ENCODE data around the gene AQP5.

AQP5 gene

DNA sequence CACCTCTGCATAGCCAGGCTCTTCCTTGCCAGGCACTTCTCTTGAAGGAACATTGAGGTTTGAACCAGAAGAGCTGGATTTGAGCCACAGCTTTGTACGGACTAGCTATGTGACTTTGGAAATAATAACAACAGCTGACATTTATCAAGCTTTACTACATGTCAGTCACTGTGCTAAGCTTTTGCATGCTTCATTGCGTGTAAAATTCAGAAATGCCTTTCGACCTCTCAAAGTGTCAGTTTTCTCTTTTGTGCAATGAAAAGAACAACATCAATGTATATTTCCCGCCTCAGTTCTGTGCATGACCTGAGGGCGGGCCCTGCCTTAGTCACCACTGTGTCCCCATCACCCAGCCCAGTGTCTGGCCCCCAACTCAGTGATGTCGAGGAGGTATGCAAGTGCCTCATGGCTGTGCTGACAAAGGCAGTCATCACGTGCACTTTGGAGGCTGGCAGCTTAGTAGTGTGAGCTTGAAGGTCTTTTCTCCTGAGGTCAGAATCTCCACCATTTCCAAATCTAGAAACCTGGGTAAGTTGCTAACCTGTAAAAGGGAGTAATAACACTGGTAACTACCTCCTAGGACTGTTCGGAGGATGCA, 29.0 kb upstream of the AQP5 start:
- DNase-seq (ENCODE audit: low spot score): no peak

DNA sequence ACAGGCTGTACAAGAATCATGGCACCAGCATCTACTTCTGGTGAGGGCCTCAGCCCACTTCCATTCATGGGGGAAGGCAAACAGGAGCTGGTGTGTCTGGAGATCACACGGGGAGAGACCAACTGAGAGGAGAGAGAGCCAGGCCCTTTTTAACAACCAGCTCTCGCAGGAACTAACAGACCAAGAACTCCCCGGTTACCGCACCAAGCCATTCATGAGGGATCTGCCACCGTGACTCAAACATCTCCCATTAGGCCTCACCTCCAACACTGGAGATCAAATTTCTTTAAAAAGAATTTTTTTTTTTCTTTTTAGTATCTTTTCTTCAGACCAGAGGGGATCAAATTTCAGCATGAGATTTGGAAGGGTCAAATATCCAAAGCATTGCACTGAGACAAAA, 27.9 kb upstream of the AQP5 start:
- DNase-seq (ENCODE audit: low spot score): no peak

DNA sequence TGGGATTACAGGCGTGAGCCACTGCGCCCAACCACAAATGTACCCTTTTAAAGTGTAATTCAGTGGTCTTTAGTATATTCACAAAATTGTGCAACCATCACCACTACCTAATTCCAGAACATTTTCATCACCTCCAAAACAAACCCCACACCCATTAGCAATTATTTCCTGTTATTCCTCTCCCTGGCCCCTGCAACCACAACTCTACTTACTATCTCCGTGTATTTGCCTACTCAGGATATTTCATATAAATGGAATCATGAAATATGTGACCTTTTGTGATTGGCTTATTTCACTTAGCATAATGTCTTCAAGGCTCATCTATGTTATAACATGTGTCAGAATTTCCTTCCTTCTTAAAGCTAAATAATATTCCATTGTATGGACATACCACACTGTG, 27.2 kb upstream of the AQP5 start:
- no peak for DNase-seq (ENCODE audit: low spot score)

DNA sequence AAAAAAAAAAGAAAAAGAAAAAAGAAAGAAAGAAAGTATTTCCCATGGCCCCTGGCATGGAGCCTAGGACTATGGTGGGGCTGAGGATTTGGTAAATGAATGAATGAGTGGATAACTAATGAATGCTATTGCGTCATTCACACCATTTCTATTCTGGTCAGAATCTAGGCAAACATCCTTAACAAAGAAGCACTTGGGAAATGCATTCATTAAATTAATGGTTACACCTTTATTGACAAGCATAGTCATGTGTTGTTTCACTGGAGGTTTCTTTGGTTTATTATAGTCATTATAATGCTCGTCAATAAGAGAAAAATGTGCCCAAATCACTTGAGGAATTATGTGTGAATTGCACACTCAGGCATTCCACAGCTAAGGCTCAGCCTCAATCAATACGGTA, 24.7 kb upstream of the AQP5 start:
- no peak for DNase-seq (ENCODE audit: low spot score)

DNA sequence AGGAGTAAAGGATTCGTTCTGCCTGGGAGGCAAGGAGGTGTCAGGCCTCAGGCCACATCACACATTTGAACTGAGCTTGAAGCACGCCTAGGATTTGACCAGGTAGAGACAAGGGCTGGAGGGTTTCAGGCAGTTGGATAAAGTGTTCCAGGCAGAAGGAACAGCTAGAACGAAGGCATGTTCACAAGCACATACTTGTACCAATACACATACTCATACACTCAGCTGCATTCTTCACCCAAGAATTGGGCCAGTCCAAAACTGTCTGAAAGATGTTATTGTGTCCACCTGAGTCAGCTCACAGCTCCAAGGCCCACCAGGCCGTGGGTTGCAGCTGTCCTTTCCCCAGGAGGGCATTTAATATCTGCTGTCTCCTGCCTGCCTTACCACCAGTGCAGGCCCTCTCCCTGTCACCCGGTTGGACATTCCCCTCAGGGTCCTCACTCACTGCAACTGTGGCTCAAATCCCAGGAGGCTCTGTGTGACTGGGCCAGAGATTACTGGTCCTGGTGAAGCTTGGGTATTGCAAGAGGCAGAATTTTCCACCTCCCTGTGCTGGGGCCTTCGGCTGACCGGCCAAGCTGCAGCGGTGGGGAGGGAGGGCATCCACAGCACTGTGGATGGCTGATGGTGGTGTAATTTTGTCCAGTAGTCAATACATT, 23.9 kb upstream of the AQP5 start:
- DNase-seq (ENCODE audit: low spot score): no peak

DNA sequence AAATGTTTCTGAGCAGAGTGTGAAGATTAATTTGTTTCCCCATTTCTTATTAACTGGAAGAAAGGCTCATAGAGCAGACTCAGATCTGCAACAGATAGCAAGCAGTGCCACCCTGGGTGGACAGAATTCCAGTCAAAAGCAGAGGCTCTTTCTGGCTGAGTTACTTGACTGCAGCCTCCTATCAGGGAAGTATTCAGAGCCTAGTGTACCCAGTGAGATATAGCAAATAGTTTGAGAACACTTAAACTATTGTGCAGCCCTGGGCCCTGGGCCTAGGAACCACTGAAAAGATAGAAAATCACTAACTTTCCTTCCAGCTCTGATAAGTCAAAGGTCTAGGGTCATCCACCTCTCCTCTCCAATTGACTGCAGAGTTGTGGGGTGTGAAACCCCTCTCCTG, 22.4 kb upstream of the AQP5 start:
- no peak for DNase-seq (ENCODE audit: low spot score)

DNA sequence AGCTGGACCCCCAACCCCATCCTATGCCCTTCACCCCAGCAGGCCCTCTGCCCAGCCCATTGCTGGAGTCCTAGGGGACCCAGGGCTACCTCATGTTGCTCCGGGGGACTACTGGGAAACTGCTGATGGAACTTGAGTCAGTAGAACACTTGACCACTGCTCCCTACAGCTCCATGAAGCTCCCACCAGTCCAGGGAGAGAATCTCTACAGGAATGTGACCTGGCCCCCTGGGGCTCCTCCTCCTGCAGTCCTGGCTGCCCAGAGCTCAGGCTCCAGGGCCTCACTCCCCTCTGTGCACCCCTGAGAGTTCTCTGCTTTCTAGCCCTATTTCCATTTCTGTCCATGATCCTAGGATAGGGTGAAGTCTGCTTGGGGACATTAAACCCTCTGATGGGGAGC, 22.0 kb upstream of the AQP5 start:
- no peak for DNase-seq (ENCODE audit: low spot score)

DNA sequence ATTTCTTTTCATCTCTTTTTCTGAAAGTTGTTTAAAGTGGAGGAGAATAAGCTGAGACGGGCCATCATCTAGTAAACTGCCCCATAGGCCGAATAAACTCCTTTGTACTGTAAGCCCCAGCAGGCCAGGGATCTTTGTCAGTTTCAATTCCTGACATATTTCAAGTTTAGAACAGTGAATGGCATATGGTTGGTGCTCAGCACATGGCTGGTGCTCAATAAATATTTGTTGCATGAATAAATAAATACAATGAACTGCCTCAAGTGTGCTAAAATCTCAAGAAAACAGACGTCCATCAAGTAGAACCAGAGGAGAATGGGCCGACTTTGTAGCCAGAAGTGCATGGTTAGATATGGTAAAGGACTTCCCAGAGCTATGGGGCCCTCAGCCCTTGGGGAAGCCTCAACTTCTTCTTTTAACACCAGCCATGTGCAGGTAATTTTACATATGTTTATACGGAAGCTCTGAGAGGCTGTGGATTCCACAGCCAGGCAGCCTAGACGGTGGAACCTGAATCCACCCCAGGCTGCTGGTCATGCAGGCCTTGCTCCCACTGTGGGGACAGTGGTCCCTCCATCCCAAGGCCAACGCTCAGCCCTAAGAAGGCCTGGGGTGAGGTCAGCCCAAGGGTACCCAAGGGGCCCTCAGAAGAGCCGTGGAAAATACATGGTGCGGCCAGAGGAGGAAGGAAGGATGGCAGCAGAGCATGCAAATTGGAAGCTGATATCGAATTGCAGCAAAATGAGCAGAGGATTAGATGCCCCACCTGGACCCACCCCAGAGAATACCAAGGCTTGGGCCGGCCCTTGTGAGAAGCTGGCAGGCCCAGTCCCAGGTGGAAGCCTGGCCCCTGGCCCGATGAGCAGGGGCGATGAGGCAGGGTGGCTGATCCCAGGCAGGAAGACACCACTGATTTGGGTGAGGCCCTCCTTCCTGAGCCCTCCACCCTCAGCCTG, 19.8 kb upstream of the AQP5 start:
- DNase-seq (ENCODE audit: low spot score): no peak

DNA sequence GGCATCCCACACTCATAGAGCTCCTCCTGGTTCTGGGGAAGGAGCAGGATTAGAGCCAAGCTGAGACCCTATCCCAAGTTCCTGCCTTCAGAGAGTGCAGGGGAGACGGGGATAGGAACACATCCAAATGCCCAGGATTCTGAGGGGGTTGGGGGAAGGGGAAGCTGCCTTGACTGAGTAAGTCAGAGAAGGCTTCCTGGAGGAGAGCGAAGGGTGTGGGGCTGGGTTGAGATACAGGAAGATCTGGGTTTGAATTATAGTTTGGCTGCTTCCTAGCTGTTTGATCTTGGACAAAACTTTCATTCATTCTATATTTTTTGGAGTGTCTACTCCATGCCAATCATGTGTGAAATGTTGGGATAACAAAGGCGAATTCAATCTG, 19.2 kb upstream of the AQP5 start:
- no peak for DNase-seq (ENCODE audit: low spot score)

DNA sequence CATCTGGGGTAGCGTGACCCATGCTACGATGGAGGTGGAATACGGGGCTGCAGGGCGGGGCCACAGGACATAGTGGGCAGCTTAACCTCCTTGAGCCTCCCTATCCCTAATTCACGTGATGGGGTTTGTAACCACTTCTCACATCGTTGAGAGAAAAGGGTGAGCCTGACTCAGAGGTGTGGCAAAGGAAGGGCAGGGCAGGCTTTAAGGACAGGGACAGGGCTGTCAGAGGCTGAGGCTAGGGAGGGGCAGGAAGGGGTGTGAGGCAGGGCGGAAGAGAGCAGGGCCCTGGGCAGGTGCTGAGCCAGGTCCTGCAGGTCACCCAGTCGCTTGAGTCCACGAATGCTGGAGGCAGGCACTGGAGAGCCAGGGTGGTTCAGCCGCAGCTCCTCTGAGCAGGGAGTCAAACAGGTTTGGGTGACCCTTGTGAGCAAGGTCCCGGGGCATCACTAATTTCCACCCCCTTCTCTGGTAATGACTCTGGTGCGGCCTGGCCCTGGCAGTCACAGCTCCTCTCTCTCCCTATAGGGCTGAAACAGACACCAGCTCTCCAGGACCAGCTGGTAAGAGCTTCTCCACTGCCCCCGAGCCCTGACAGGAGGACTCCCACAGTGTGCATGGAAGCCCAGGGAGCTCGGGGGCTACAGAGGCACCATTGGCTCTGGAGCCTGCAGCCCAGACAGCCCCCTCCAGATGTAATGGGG, 18.6 kb upstream of the AQP5 start:
- peak; percentile 86 for DNase-seq (ENCODE audit: low spot score)

DNA sequence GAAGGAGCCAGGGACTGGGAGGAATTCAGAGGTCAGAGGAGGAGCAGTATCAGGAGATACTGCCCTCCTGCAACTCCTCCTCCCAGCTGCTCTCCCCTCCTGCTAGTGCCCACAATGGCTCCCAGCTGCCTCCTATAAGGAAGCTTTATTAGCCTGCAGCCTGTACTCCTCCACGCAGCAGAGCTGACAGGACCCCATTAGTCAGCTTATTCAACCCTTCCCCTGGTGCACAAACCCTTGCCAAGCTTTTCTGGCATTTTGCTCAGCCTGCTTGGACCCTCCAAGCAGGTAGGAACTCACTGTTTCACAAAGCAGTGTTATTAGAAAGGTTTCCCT, 18.1 kb upstream of the AQP5 start:
- no peak for DNase-seq (ENCODE audit: low spot score)

DNA sequence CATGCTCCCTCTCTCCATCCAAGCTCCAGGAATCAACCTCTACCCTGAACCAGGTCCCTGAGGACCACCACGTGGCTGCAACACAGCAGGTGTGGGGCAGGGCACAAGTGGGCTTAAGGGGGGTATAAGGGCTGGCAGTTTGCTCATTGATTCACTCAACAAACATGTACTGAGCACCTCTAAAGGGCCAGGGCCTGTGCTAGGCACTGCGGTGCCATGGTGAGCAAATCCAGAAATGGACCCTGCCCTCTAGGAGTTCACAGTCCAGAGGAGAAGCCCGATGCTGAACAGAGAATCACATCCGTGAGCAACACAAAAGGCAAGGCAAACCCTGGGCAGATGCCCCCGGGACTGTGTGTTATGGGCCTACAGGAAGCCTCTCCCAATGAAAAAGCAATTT, 17.6 kb upstream of the AQP5 start:
- no peak for DNase-seq (ENCODE audit: low spot score)

DNA sequence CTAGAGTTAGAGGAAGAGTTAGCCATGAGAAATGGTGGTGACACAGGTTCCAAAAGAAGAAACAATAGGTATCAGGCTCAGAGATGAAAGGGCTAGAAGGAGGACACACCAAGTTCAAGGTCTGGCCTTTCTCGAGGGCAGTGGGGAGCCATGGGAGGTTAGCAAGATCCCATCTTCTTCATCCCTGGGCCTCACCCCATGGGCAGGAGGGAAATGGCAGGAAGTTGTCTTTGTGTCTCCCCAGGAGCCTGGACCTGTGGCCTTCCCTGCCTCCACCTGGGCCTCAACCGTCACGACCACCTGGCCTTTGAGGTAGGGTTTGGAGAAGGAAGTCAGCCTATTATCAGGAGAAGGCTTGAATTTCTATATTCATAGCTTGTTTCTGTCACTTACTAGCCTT, 17.0 kb upstream of the AQP5 start:
- no peak for DNase-seq (ENCODE audit: low spot score)

DNA sequence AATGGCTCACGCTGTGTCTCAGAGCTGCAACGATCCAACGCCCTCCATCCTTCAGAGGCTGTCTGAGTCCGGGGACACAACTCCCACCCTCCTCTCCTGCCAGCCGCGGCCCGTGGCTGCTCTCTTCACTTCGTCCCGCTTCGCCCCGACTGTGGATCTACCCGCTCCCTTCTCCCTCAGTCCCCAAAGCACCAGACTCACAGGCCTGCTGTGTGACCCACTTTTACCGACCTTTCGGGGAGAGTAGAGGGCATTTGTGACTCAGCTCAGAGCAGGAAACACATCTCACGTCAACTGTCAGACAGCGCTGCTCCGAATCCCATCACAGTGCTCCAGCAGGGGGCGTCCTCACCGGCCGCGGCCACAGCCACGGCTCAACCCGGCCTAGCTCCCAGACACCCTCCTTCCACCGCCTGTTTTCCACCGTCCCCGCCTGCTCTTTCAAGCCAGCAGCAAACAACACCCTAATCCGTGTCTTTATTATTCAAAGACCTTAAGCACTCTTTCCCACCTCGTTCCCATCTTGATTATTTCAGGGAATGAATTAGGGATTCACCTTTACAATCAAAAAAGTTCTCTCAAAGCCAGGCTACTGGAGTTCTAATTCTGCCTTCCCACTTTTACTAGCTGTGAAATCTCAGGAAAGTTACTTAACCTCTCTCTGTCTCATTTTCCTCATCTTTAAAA, 16.1 kb upstream of the AQP5 start:
- DNase-seq (ENCODE audit: low spot score): peak; percentile 91

DNA sequence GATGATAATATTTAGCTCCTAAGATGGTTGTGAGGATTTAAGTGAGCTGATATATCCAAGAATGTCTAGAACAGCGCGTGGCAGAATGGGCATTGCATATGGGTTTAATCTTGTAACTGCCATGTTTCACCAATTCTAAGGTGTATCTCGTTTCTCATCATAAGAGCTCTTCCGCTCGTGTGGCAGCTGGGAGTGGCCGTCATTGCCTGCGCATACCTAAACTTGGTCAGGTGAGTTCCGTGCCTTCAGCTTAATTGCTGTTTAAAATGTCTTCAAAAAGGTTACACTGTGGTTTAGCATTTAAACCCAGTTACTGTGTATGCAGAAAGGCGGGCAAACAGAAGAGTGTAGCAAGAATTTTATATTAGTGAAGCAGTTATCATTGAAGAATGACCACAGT, 15.6 kb upstream of the AQP5 start:
- peak; percentile 87 for DNase-seq (ENCODE audit: low spot score)

DNA sequence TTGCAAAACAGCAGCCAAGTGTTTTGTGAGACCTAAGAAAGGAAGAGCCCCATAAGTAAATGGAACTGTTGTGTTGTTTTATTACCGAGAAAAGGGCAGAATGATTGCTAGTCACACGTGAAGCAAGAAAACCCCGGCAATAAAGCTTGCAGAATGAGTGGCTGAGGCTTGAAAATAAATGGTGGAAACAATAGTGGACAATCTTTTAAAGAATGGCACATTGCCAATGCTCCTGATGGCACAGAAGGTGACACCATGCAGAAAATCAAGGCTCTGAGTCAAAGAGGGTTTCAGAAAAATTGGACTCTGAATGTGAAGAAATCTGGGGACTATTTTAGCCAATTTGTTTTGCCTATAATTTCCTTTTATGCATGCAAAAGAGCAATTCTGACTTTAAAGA, 15.2 kb upstream of the AQP5 start:
- DNase-seq (ENCODE audit: low spot score): no peak

DNA sequence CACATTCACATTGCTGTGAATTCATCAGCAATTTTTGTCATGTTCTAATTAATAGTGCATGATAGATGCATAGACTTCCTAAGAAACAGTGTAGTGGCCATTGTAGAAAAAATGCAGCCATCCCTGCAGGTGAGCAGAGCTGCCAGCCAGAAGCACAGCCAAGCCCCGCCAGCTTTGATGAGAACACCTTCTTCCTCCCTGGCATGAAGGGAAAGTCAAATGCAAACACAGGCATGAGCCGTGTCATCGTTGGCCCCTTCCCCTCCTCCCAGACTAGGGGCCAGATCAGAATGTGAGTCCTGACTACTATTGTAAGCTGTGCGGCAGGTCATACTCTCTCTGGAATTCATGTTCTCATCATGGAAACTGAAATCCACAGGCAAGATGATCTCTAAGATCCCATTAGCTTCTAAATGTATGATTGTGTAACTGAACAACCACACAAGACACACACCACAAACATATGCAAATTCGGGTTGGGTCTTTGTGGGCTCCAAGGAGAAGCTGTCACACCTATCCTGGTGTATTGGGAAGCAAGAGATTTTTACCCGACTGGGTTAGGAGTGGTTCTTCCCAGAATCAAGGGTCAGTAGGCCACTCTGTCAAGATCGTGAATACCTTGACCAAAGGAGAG, 14.0 kb upstream of the AQP5 start:
- DNase-seq (ENCODE audit: low spot score): no peak

DNA sequence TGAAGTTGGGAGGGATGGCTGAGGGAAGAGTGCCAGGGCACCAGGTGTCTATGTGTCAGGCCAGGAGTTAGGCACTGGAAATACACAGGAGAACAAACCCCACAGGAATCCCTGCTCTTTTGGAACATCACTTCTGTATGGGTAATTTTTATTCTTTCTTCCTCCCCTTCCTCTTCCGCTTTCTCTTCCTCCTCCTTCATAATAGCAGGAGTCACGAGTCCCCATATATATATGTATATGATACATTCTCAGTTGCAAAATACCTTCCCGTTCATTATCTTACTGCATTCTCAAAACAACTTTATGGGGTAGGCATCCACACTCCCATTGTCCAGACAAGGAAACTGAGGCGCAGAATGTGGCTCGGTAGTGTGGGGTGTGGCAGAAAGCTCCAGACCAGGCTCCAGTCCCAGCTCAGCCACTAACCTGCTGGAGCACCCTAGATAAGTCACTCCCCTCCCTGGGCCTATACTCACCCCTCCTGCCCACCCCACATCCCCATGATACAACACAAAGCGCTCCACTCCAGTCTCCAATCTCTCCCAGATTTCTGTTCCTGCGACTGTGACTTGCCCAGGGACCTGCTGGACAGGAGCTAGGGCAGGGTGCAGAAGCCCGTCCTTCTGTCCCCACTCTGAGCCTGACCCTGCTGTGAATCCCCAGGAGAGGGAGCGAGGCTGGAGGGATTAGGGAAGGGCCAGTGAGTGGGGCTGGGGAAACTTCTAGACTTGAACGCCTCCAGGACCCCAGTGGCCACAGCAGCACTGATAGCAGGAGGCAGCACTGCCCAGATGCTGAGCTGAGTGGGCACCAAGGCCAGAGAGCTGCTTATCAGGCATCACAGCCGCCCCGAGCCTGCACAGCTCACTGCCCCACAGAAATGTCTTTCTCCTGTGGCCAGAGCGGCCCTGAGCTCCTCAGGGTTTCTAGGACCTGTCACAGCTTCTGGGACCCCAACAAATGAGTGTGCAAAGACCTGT, 12.5 kb upstream of the AQP5 start:
- no peak for DNase-seq (ENCODE audit: low spot score)

DNA sequence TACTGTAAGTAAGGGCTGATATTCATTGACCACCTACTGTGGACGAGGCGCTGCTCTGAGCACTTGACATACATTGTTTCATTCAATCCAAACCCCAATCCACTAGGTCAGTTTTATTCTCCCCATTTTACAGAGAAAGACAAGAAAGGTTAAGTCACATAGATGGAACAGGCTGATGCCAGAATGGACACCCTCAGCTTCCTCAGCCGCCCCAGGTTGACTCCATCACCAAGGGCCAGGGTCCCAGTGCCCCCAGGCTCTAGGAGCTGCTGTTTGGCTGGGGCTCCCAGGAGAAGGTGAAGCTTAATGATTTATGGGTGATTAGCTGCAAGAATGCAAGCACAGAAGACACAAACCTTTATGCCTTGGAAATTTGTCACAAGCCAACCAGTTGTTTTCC, 11.8 kb upstream of the AQP5 start:
- DNase-seq (ENCODE audit: low spot score): no peak
